ENCODE results near the gene AEBP2.

DNA sequence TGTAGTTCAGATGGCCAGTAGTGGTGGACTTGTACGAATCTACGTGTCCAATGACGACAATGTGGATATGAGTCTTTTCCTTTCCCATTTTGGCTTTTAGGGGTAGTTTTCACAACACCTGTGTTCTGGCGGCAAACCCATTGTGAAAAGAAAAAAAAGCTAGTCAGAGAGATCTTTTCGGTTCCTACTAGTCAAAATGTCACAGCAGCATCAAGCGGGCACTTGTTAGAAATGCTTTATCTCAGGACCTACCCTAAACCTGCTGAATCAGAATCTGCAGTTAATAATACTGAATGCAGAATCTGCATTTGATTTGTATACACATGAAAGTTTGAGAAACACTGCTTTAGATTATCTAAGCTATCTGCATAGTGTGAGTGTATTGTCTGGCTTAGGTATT, 18.3 kb downstream of the AEBP2 start:
- TF ChIP-seq, protein P1, sequence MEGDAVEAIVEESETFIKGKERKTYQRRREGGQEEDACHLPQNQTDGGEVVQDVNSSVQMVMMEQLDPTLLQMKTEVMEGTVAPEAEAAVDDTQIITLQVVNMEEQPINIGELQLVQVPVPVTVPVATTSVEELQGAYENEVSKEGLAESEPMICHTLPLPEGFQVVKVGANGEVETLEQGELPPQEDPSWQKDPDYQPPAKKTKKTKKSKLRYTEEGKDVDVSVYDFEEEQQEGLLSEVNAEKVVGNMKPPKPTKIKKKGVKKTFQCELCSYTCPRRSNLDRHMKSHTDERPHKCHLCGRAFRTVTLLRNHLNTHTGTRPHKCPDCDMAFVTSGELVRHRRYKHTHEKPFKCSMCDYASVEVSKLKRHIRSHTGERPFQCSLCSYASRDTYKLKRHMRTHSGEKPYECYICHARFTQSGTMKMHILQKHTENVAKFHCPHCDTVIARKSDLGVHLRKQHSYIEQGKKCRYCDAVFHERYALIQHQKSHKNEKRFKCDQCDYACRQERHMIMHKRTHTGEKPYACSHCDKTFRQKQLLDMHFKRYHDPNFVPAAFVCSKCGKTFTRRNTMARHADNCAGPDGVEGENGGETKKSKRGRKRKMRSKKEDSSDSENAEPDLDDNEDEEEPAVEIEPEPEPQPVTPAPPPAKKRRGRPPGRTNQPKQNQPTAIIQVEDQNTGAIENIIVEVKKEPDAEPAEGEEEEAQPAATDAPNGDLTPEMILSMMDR (IDR thresholded peaks at IDR 0.05 in 4 of 5, conservative IDR thresholded peaks at IDR 0.05 in 1 of 5), result no peak
- no peak for TF ChIP-seq POLR2A (IDR thresholded peaks at IDR 0.05)

All from gastrocnemius medialis (tissue), 4 donors.